ENCODE results near the gene HES6.
A peak's percentile ranks its signal among the peaks of the same experiment; 100 is the strongest.

Gene HES6

GRCh38 chr2:238257786-238258700 is 18.2 kb upstream of the HES6 start:
- in situ Hi-C loops (cut with HindIII; ENCODE audit: low pct_ligation_motif_present, low pct_unique_long_range_greater_than_20kb, low sequenced_read_pairs) = no loop called here

DNA sequence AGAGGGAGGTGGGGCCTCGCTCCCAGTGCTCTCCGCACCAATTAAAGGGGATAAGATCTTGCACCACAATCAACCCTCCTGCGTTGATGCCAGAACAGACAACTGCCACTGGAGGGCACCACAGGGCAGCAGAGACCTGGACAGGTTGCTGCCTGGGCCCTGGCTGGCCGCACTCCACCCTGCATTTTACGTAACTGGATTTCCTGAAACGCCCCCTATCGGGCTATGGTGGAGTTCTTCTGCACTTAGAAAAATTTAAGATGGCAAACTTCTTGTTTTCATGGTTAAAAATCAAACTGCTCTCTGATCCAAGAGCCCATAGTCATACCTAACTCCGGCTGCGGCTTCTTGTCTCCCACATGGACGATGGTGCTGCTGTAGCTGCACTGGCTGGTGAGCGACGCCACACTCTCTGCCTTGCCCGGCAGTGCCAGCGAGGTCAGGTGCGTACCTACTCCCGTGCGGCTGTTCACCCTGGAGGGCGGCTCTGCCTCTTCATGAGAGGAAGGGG is 16.8 kb upstream of the HES6 start:
- in situ Hi-C loops (cut with HindIII; ENCODE audit: low pct_ligation_motif_present, low pct_unique_long_range_greater_than_20kb, low sequenced_read_pairs) = no loop called here

More at GRCh38 chr2:238257786-238258700, 18.2 kb upstream of the HES6 start:
- no peak for DNase-seq

DNA sequence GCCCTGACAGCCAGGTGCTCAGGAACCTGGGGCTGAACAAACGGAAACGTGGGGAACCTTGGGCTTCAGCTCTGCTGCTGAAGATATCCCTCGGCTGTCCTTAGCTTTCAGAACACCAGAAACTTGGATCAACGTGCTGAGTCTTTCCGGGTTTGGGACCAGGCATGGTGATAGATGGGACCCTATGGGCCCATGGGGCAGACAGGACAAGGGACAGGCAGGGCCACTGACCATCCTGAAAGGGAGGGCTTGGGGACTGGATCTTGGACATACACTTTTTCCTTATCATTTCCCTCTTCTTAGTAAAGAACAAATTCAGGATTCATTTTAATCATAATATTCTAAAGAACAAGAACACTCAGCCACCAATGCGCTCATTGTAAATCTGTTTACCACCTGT is 16.3 kb upstream of the HES6 start:
- in situ Hi-C loops (cut with HindIII; ENCODE audit: low pct_ligation_motif_present, low pct_unique_long_range_greater_than_20kb, low sequenced_read_pairs) = no loop called here
- DNase-seq = no peak

More for the DNA sequence above, 16.8 kb upstream of the HES6 start:
- peak; percentile 98 for DNase-seq

- in situ Hi-C loops (cut with HindIII; ENCODE audit: low pct_ligation_motif_present, low pct_unique_long_range_greater_than_20kb, low sequenced_read_pairs) = no loop called here
These were observed 15.8 kb upstream of the HES6 start for GRCh38 chr2:238255636-238256035.

DNA sequence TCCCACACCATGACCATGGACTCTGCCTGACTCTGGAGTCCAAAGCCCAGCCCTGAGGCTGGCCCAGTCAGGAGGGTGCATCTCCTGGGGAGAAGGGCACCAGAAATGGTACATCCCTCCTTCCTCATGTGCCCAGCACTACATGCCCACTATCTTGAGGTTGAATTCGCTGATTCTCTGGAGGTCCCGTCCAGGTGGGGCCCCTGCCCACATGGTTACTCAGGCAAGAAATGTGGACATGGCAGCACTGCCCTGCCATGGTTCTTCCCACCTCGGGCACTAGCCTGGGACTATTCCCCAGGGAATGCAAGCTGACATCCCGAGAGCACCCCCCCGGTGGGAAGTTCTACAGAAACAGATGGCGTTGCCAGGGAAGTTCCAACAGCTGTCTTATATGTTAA is 15.3 kb upstream of the HES6 start:
- in situ Hi-C loops (cut with HindIII; ENCODE audit: low pct_ligation_motif_present, low pct_unique_long_range_greater_than_20kb, low sequenced_read_pairs) = no loop called here
- no peak for DNase-seq

More at GRCh38 chr2:238255636-238256035, 15.8 kb upstream of the HES6 start:
- DNase-seq = no peak

GRCh38 chr2:238254095-238254723 is 14.4 kb upstream of the HES6 start:
- in situ Hi-C loops (cut with HindIII; ENCODE audit: low pct_ligation_motif_present, low pct_unique_long_range_greater_than_20kb, low sequenced_read_pairs) = no loop called here

DNA sequence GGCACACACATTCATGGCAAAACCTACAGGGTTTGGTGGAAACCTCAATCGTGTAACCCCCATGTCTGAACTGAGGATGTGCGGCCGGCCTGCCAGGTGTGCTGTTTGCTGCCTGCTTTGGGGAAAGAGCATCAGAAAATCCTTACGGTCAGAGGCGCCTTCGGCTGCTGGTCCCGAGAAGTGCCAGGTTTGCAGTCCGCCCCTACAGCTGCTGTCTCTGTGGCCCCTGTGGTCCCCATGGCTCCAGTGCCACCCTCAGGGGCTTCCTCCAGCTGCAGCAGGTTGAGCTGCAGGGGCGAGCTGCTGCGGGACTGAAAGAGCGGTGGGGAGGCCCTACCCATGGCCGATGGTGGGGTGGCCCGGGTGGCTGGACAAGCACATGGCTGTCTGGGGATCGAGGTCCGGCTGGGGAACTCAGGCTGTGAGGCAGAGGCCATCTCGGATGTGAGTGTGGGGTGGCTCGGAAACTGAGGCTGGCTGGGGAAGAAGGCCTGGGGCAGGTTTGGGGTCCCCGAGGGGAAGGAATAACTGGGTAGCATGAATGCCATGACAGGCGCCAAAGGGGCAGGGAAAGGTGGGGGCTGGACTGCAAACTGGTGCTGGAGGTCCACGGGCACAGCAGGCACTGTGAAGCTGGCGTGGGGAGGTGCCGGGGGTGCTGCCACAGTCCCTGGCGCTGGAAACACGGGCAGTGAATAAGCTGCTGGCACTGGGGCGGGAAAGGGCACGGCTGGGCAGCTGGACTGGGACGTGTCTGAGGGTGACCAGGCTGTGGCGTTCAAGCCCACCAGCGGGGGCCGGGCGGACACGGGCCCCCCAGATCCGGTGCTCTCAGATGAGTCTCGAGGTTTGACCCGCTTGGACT is 13.2 kb upstream of the HES6 start:
- no peak for DNase-seq
- in situ Hi-C loops (cut with HindIII; ENCODE audit: low pct_ligation_motif_present, low pct_unique_long_range_greater_than_20kb, low sequenced_read_pairs) = no loop called here

More at GRCh38 chr2:238254095-238254723, 14.4 kb upstream of the HES6 start:
- no peak for DNase-seq

GRCh38 chr2:238251986-238252385 is 12.1 kb upstream of the HES6 start:
- in situ Hi-C loops (cut with HindIII; ENCODE audit: low pct_ligation_motif_present, low pct_unique_long_range_greater_than_20kb, low sequenced_read_pairs) = no loop called here
- no peak for DNase-seq

GRCh38 chr2:238251331-238251730 is 11.5 kb upstream of the HES6 start:
- DNase-seq = no peak
- in situ Hi-C loops (cut with HindIII; ENCODE audit: low pct_ligation_motif_present, low pct_unique_long_range_greater_than_20kb, low sequenced_read_pairs) = no loop called here

- no peak for DNase-seq
- in situ Hi-C loops (cut with HindIII; ENCODE audit: low pct_ligation_motif_present, low pct_unique_long_range_greater_than_20kb, low sequenced_read_pairs) = no loop called here
These were observed 11.1 kb upstream of the HES6 start for GRCh38 chr2:238250896-238251295.

DNA sequence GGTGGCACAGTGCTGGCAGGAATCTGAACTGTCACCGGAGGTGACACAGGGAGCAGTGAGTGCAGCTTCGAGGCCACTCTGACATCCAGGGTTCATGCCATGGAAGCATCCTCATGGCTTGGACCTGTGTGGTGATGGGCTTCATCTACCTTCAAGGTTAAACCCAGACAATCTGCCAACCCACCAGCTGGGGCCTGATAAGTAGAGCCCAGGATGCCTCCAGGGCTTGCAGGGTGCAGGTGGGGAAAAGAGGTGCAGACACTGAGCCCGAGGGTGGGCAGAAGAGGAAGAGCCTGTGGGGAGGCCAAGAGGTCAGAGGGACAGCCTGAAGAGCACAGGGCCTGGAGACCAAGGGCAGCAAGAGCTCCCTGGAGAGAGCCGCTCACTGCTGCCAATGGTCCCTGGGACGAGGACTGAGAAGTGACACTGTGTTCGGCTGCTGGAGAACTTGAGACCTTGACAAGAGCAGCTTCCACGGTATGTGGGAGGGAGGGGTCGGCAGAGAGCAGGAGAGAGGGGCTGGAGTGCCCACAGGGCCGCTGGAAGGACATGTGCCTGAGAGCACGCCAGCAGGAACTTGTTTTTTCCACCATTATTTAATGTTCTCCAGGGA is 8.1 kb upstream of the HES6 start:
- in situ Hi-C loops (cut with HindIII; ENCODE audit: low pct_ligation_motif_present, low pct_unique_long_range_greater_than_20kb, low sequenced_read_pairs) = no loop called here
- DNase-seq = no peak

DNA sequence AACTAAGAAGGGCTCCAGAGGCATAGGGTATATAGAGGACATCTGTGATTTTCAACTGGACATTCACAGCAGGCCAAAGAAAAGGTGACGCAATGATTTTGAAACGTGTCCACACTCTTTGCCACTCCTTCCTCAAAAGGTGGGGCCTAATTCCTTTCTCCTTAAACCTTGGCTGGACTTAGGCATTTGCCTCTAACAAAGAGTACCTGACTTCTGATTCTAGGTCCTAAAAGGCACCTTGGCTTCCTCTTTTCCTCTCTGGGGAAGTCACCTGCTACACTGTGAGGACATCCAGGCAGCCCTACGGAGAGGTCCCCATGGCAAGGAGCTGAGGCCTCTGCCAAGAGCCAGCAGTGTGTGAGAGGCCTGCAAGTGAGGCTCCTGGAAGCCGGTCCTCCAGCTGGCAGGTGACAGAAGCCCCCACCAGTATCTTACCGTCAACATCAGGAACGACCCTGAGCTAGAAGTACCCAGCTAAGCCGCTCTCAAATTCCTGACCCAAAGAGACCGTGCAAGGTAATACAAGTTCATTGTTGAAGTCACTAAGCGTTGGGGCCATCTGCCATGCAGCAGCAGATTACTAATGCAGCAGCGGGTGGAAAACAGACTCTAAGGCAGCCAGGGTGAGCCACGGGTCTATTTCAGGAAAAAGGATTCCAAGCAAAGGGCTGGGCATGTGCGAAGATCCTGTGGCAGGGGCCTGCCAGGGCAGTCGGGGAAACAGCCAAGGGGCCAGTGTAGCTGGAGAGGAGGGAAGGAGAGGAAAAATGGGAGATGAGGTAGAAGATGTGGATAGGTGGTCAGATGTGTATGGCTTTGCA is 7.4 kb upstream of the HES6 start:
- in situ Hi-C loops (cut with HindIII; ENCODE audit: low pct_ligation_motif_present, low pct_unique_long_range_greater_than_20kb, low sequenced_read_pairs) = no loop called here
- no peak for DNase-seq

- in situ Hi-C loops (cut with HindIII; ENCODE audit: low pct_ligation_motif_present, low pct_unique_long_range_greater_than_20kb, low sequenced_read_pairs) = no loop called here
- no peak for DNase-seq
These were observed 4.3 kb upstream of the HES6 start for GRCh38 chr2:238244151-238244550.

- in situ Hi-C loops (cut with HindIII; ENCODE audit: low pct_ligation_motif_present, low pct_unique_long_range_greater_than_20kb, low sequenced_read_pairs) = no loop called here
- no peak for DNase-seq
These were observed 3.7 kb upstream of the HES6 start for GRCh38 chr2:238243496-238244076.

GRCh38 chr2:238242731-238243495 is 3.1 kb upstream of the HES6 start:
- in situ Hi-C loops (cut with HindIII; ENCODE audit: low pct_ligation_motif_present, low pct_unique_long_range_greater_than_20kb, low sequenced_read_pairs) = no loop called here

DNA sequence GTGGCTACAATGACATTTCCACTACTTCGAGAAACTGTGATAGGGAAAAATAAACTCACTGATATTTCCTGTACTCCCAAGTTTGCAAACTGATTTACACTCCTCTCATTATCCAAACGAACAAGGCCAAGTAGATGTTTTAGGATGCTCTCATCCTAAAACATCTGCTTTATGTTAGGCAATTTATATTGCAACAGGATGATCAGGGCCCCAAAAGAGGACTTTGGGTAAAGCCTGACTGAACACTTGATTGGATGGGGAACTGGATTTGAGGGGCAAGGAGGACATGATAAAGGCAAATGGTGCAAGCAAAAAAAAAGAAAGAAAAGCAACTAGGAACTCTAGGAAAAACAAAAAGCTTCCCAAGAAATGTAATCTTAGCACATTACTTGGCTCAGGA is 2.1 kb upstream of the HES6 start:
- DNase-seq = no peak
- in situ Hi-C loops (cut with HindIII; ENCODE audit: low pct_ligation_motif_present, low pct_unique_long_range_greater_than_20kb, low sequenced_read_pairs) = no loop called here

More at GRCh38 chr2:238242731-238243495, 3.1 kb upstream of the HES6 start:
- DNase-seq = no peak

All from ACHN (cell line).